Gastroesophageal sphincter (tissue), 4 donors: ENCODE data around the gene ESYT3. TPM values are rescaled to one million over a fixed set of nuclear protein-coding genes. Genes with fewer than 3 reads are reported as not detected.

Experiments
- ATAC-seq: fragments of 150-250 bp; one replicate; pipeline ENCODE4 v1.9.1; 2016; ENCODE audit warnings: mild to moderate bottlenecking, moderate library complexity
- H3K27ac ChIP-seq, 4 donors: fragments of 200-600 bp; sonication (generic) in 3 of 4; 1 replicate in 3 of 4; 2 replicates in 1 of 4; pipeline ENCODE4 v1.5.1; 2016 to 2019
- H3K27me3 ChIP-seq: fragments of 200-600 bp; sonication (generic); one replicate; pipeline ENCODE4 v1.5.1; 2019
- H3K36me3 ChIP-seq, 2 donors: fragments of 200-600 bp; sonication (generic); one replicate each; pipeline ENCODE4 v1.5.1; 2019; ENCODE audit warnings: control low read depth in 1 of 2
- H3K4me1 ChIP-seq, 3 donors: fragments of 200-600 bp; sonication (generic); 1 replicate in 2 of 3; 2 replicates in 1 of 3; pipeline ENCODE4 v1.5.1; 2016 to 2019; ENCODE audit warnings: control low read depth in 2 of 3
- H3K4me3 ChIP-seq, 2 donors: fragments of 200-600 bp; sonication (generic); one replicate each; pipeline ENCODE4 v1.5.1; 2019; ENCODE audit warnings: mild to moderate bottlenecking in 1 of 2, moderate library complexity in 1 of 2
- H3K9me3 ChIP-seq, 3 donors: fragments of 200-600 bp; sonication (generic); one replicate each; pipeline ENCODE4 v1.5.1; 2017 to 2019; ENCODE audit warnings: control low read depth in 2 of 3
- CTCF ChIP-seq, 4 experiments: fragments of 200-600 bp in 2 of 4; fragments of 450-650 bp in 2 of 4; sonication (generic) in 1 of 4; IDR thresholded peaks; one replicate each; pipeline ENCODE4 v1.5.1; 2017 to 2019; ENCODE audit warnings: antibody characterized with exemption in 4 of 4, mild to moderate bottlenecking in 2 of 4, moderate library complexity in 2 of 4
- EP300 ChIP-seq: sonication (generic); formaldehyde crosslinking; IDR thresholded peaks from one replicate; pipeline ENCODE4 v1.6.1; 2017; ENCODE audit warnings: antibody characterized with exemption, mild to moderate bottlenecking
- POLR2A ChIP-seq, 2 donors: fragments of 450-650 bp; IDR thresholded peaks; one replicate each; pipeline ENCODE4 v1.6.1; 2017; ENCODE audit warnings: antibody characterized with exemption in 2 of 2, mild to moderate bottlenecking in 2 of 2, moderate library complexity in 1 of 2
- POLR2AphosphoS5 ChIP-seq: sonication (generic); formaldehyde crosslinking; IDR thresholded peaks from one replicate; pipeline ENCODE4 v1.6.1; 2017; ENCODE audit warnings: antibody characterized with exemption
- WGBS, 2 donors: methylation state at CpG; one replicate each; pipeline ENCODE4 v1.1.5; 2018; ENCODE audit warnings: low coverage in 1 of 2; 5-methylcytosine and 5-hydroxymethylcytosine counted together
- total RNA-seq, 4 donors: library from RNA; depleted of rRNA; stranded (reverse); fragments of >200 nt; gene quantifications; one replicate each; pipeline ENCODE4 v1.1.0, GENCODE V29; 2016

The ESYT3 gene
- total RNA-seq, 4 donors from 2014 or later = 0.93 to 1.9 (median 1.4) TPM

GRCh38 chr3:138404121-138404520 lies 30.3 kb upstream of the ESYT3 start:
- peaks cover 0 to 69% of the 10 kb centered on the region in 2 donors for H3K36me3 ChIP-seq

DNA sequence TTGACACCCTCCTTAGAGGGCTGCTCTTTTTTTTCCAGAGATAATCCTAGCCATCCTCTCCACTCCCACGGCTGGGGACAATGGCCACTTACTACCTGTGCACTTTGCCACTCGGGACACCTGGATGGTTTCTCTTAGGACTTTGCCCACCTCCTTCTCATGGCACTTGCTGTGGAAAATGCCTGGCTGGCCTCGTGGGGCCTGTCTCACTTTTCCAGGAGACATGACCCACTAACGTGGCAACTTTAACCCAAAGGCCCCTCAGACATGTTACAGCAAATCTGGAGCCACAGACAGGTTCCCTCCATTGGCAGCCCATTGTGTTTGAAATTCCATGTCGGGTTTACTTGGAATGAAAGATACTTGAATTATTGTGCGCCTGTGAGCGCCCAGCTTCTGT lies 29.4 kb upstream of the ESYT3 start:
- ATAC-seq = no peak
- H3K27me3 ChIP-seq = no peaks in the 10 kb centered on the region
- H3K4me3 ChIP-seq = no peak overlapping the region
- 92% methylated on average over 2 to 5 of the region's 7 CpGs for WGBS, 2 donors
- H3K27ac ChIP-seq = no peak overlapping the region
- no peaks in the 10 kb centered on the region for H3K4me1 ChIP-seq
- H3K36me3 ChIP-seq = peaks cover 0 to 61% of the 10 kb centered on the region in 2 donors
- TF ChIP-seq POLR2AphosphoS5 = no peak
- H3K9me3 ChIP-seq = no peaks in the 10 kb centered on the region

More at GRCh38 chr3:138404121-138404520, 30.3 kb upstream of the ESYT3 start:
- Histone ChIP-seq H3K27ac (no peak overlapping the region), H3K4me1 (no peaks in the 10 kb centered on the region), H3K27me3 (no peaks in the 10 kb centered on the region), H3K4me3 (no peak overlapping the region), H3K9me3 (no peaks in the 10 kb centered on the region)
- WGBS, 2 donors = 94% methylated on average over 6 of the region's 6 CpGs; no CpG with 5 or more reads in 1 of the 2 donors
- peak; percentile 27 for ATAC-seq
- TF ChIP-seq POLR2AphosphoS5 = no peak
- no peak for TF ChIP-seq POLR2A (IDR thresholded peaks at IDR 0.05)
- no peak for TF ChIP-seq EP300
- TF ChIP-seq CTCF (IDR thresholded peaks at IDR 0.05) = no peak

GRCh38 chr3:138405486-138405885 lies 28.9 kb upstream of the ESYT3 start:
- TF ChIP-seq POLR2AphosphoS5 (no peak), POLR2A (IDR thresholded peaks at IDR 0.05) (no peak), CTCF (IDR thresholded peaks at IDR 0.05) (no peak), EP300 (no peak)
- no peaks in the 10 kb centered on the region for H3K4me1 ChIP-seq
- WGBS, 2 donors = 84 to 86% methylated on average over 4 of the region's 5 CpGs
- H3K27me3 ChIP-seq = no peaks in the 10 kb centered on the region
- no peaks in the 10 kb centered on the region for H3K9me3 ChIP-seq
- no peak overlapping the region for H3K27ac ChIP-seq
- H3K36me3 ChIP-seq = peaks cover 0 to 56% of the 10 kb centered on the region in 2 donors
- H3K4me3 ChIP-seq = no peak overlapping the region
- ATAC-seq = no peak

DNA sequence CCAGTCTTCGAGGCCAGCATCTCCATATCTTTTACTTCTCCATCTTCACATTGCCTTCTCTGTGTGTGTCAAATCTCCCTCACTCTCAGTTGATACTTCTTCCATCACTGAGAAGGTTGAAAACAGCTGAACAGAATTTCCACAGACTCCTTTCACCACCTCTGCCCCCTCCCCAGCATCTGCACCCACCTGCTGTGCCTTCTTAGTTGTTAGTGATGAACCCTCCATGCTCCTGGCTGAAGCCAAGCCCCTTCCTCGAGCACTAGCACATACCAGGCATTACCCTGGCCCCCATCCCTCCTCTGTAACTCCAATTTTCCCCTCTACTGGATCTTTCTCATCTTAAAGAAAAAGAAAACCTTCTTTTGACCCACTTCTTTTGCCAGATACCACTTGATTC lies 27.8 kb upstream of the ESYT3 start:
- H3K27me3 ChIP-seq = no peaks in the 10 kb centered on the region
- TF ChIP-seq POLR2A (IDR thresholded peaks at IDR 0.05) (no peak), EP300 (no peak)
- ATAC-seq = no peak
- H3K27ac ChIP-seq = no peak overlapping the region
- H3K4me1 ChIP-seq = no peaks in the 10 kb centered on the region
- 84 to 92% methylated on average over 2 of the region's 2 CpGs for WGBS, 2 donors
- H3K4me3 ChIP-seq = no peak overlapping the region
- no peaks in the 10 kb centered on the region for H3K9me3 ChIP-seq
- H3K36me3 ChIP-seq = peaks cover 0 to 44% of the 10 kb centered on the region in 2 donors

DNA sequence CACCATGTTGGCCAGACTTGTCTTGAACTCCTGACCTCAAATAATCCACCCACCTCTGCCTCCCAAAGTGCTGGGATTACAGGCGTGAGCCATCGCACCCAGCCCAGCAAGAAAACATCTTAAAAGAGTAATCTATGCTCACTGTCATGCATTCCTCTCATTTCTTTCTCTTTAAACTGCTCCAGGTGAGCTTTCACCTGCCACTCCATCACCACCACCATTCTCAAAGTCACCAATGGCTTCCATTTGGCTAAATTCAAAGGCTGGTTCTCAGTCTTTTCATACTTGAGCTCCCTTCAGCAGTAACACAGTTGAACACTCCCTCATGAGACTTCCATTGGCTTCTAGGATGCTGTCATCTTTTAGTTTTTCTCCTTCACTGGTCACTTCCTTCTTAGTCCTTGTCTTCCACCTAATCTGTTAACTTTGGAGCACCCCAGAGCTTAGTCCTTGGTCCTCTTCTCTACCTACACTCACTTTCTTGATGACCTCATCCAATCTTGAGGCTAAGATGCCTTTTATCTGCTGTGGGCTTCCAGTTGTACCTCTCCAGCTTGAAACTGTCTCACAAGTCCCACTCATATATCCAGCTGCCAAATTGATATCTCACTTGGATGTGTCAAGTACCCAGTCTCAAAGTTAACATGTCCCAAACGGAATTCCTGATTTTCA lies 27.0 kb upstream of the ESYT3 start:
- no peaks in the 10 kb centered on the region for H3K27me3 ChIP-seq
- ATAC-seq = no peak
- 79 to 83% methylated on average over 3 of the region's 3 CpGs for WGBS, 2 donors
- no peaks in the 10 kb centered on the region for H3K9me3 ChIP-seq
- H3K4me1 ChIP-seq = no peaks in the 10 kb centered on the region
- no peak overlapping the region for H3K4me3 ChIP-seq
- H3K27ac ChIP-seq = no peak overlapping the region
- H3K36me3 ChIP-seq = peaks cover 0 to 37% of the 10 kb centered on the region in 2 donors
- TF ChIP-seq EP300 (no peak), POLR2A (IDR thresholded peaks at IDR 0.05) (no peak), POLR2AphosphoS5 (no peak), CTCF (IDR thresholded peaks at IDR 0.05) (no peak)
